ENCODE measurements around the gene PIEZO2. TPM values are rescaled to one million over a fixed set of nuclear protein-coding genes. Genes with fewer than 3 reads are reported as not detected.

PIEZO2 gene
- polyA plus RNA-seq, 1 donor (not counting 4 experiments of a cell fraction or from before 2014, with no cell fraction given): not detected

DNA sequence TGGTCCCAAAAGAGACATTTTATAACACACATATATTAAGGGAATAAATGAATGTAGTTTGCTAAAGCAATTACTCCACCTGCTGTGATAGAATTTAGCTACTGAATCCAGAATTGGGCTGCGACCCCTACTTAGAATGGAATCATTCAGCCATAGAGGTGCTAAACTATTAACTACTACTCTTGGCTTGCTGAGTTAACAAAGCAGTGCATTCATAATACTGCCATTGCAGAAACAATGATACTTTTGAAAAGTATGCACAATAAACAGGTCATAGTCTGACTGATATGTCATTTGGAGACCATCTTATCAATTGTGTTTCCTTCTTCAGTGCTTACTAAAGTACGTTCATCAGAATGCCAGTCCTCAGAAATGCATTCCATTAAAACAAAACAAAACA lies 273.6 kb downstream of the PIEZO2 start:
- Histone ChIP-seq H3K27ac (ENCODE audit: control insufficient read depth, insufficient read depth, low read length) (no peak overlapping the region), H3K4me1 (ENCODE audit: control insufficient read depth, extremely low read depth, insufficient read depth, low read length) (no peaks in the 10 kb centered on the region), H3K9ac (ENCODE audit: control insufficient read depth, extremely low read depth, insufficient read depth, low read length) (no peak overlapping the region), H3K4me3 (ENCODE audit: control insufficient read depth in 2 of 3, extremely low read depth in 1 of 3, insufficient read depth in 2 of 3, low read depth in 1 of 3, low read length in 3 of 3) (no peak overlapping the region), H4K20me1 (ENCODE audit: control insufficient read depth, extremely low read depth, insufficient read depth, low read length) (no peaks in the 10 kb centered on the region), H3K36me3 (ENCODE audit: control insufficient read depth in 2 of 2, extremely low read depth in 1 of 2, insufficient read depth in 2 of 2, low read length in 2 of 2) (no peaks in the 10 kb centered on the region), H3K9me3 (ENCODE audit: control insufficient read depth, low read depth, low read length) (no peaks in the 10 kb centered on the region), H3K9me1 (ENCODE audit: control insufficient read depth, extremely low read depth, insufficient read depth, low read length) (no peaks in the 10 kb centered on the region), H3K79me2 (ENCODE audit: control insufficient read depth, insufficient read depth, low read length) (no peaks in the 10 kb centered on the region), H3K27me3 (ENCODE audit: control insufficient read depth, extremely low read depth, insufficient read depth, low read length) (no peaks in the 10 kb centered on the region), H2AFZ (ENCODE audit: control insufficient read depth, low read length) (no peak overlapping the region), H3K4me2 (ENCODE audit: control insufficient read depth, extremely low read depth, insufficient read depth, low read depth, low read length) (no peak overlapping the region)
- dilution Hi-C loops (cut with MboI; ENCODE audit: extremely low pct_ligation_motif_present, low sequenced_read_pairs): no loop called here
- TF ChIP-seq CTCF (optimal IDR thresholded peaks at IDR 0.05 in 1 of 3, IDR thresholded peaks at IDR 0.05 in 1 of 3, conservative IDR thresholded peaks at IDR 0.05 in 1 of 3; ENCODE audit: extremely low read depth in 1 of 3, insufficient read depth in 2 of 3, low read length in 3 of 3) (no peak), EZH2 (IDR thresholded peaks at IDR 0.05; ENCODE audit: low read length) (no peak)
- FAIRE-seq: no peak
- DNase-seq (ENCODE audit: low read depth, low spot score): no peak

- no peaks in the 10 kb centered on the region for H3K9me1 ChIP-seq (ENCODE audit: control insufficient read depth, extremely low read depth, insufficient read depth, low read length)
- H4K20me1 ChIP-seq (ENCODE audit: control insufficient read depth, extremely low read depth, insufficient read depth, low read length): no peaks in the 10 kb centered on the region
- no peak for DNase-seq (ENCODE audit: low read depth, low spot score)
- H3K9me3 ChIP-seq (ENCODE audit: control insufficient read depth, low read depth, low read length): no peaks in the 10 kb centered on the region
- dilution Hi-C loops (cut with MboI; ENCODE audit: extremely low pct_ligation_motif_present, low sequenced_read_pairs): no loop called here
- H3K79me2 ChIP-seq (ENCODE audit: control insufficient read depth, insufficient read depth, low read length): no peaks in the 10 kb centered on the region
- H3K4me3 ChIP-seq (ENCODE audit: control insufficient read depth in 2 of 3, extremely low read depth in 1 of 3, insufficient read depth in 2 of 3, low read depth in 1 of 3, low read length in 3 of 3): no peak overlapping the region
- H3K36me3 ChIP-seq (ENCODE audit: control insufficient read depth in 2 of 2, extremely low read depth in 1 of 2, insufficient read depth in 2 of 2, low read length in 2 of 2): no peaks in the 10 kb centered on the region
- TF ChIP-seq EZH2 (IDR thresholded peaks at IDR 0.05; ENCODE audit: low read length) (no peak), CTCF (optimal IDR thresholded peaks at IDR 0.05 in 1 of 3, IDR thresholded peaks at IDR 0.05 in 1 of 3, conservative IDR thresholded peaks at IDR 0.05 in 1 of 3; ENCODE audit: extremely low read depth in 1 of 3, insufficient read depth in 2 of 3, low read length in 3 of 3) (no peak)
- FAIRE-seq: no peak
- H3K4me1 ChIP-seq (ENCODE audit: control insufficient read depth, extremely low read depth, insufficient read depth, low read length): no peaks in the 10 kb centered on the region
- no peak overlapping the region for H3K9ac ChIP-seq (ENCODE audit: control insufficient read depth, extremely low read depth, insufficient read depth, low read length)
- no peak overlapping the region for H3K27ac ChIP-seq (ENCODE audit: control insufficient read depth, insufficient read depth, low read length)
- no peak overlapping the region for H3K4me2 ChIP-seq (ENCODE audit: control insufficient read depth, extremely low read depth, insufficient read depth, low read depth, low read length)
- no peak overlapping the region for H2AFZ ChIP-seq (ENCODE audit: control insufficient read depth, low read length)
- no peaks in the 10 kb centered on the region for H3K27me3 ChIP-seq (ENCODE audit: control insufficient read depth, extremely low read depth, insufficient read depth, low read length)
These were observed 277.1 kb downstream of the PIEZO2 start for GRCh38 chr18:10872304-10872703.

Measured in keratinocyte (primary cell).